IMR-90 (cell line): Measurements from ENCODE around the gene ARPC1A. TPM values are rescaled to one million over a fixed set of nuclear protein-coding genes. Genes with fewer than 3 reads are reported as not detected.

Experiments used
- ATAC-seq: fragments of 200-7000 bp; cut with Tn5 transposase; 2 replicates; pipeline ENCODE4 v1.9.1; 2020; ENCODE audit warnings: low read depth, mild to moderate bottlenecking, moderate library complexity
- BruUV-seq: library from RNA; stranded (reverse); fragments of 400-500 nt; replicated peaks from 2 replicates; lab custom pipeline; 2021; lab: Mats Ljungman, UMichigan
- CTCF ChIA-PET: fragments of 300-600 bp; formaldehyde crosslinking; extraction: SDS; loops from one replicate; lab custom pipeline; 2021; ENCODE audit warnings: antibody characterized with exemption; lab: Yijun Ruan, JAX
- POLR2A ChIA-PET: fragments of 300-600 bp; sonication (Branson Sonifier 250); formaldehyde crosslinking; loops from one replicate; lab custom pipeline; 2022; ENCODE audit warnings: antibody characterized with exemption; ENCODE audit not compliant: unreplicated experiment; lab: Charles Lee
- DNase-seq: peaks from one replicate; pipeline ENCODE4 v3.0.0; 2013
- H2AFZ ChIP-seq: replicated peaks from 2 replicates; pipeline ENCODE3; 2013; ENCODE audit warnings: low read length, mild to moderate bottlenecking; ENCODE audit not compliant: poor library complexity
- H2AK5ac ChIP-seq: 2 replicates; pipeline ENCODE4 v1.6.1; 2013; ENCODE audit warnings: low read depth, low read length, inconsistent platforms
- H2AK9ac ChIP-seq: replicated peaks from 2 replicates; pipeline ENCODE3; 2013; ENCODE audit warnings: mild to moderate bottlenecking, low read depth, low read length, moderate library complexity; ENCODE audit not compliant: poor library complexity
- H2BK120ac ChIP-seq: 2 replicates; pipeline ENCODE4 v1.6.1; 2013; ENCODE audit warnings: low read depth, low read length, inconsistent platforms
- H2BK15ac ChIP-seq: 3 replicates; pipeline ENCODE4 v1.6.1; 2013; ENCODE audit warnings: low read depth, low read length, inconsistent platforms
- H2BK20ac ChIP-seq: 2 replicates; pipeline ENCODE4 v1.6.1; 2013; ENCODE audit warnings: low read depth, mild to moderate bottlenecking, inconsistent platforms, low read length, moderate library complexity
- H2BK5ac ChIP-seq: 2 replicates; pipeline ENCODE4 v1.6.1; 2013; ENCODE audit warnings: mild to moderate bottlenecking, low read depth, low read length, inconsistent platforms; ENCODE audit not compliant: poor library complexity, severe bottlenecking
- H3K14ac ChIP-seq: replicated peaks from 2 replicates; pipeline ENCODE4 v1.6.1; 2013; ENCODE audit warnings: low read depth, low read length, inconsistent platforms
- H3K18ac ChIP-seq: 2 replicates; pipeline ENCODE4 v1.6.1; 2013; ENCODE audit warnings: low read depth, low read length, control low read depth
- H3K23ac ChIP-seq: 2 replicates; pipeline ENCODE4 v1.6.1; 2013; ENCODE audit warnings: low read depth, low read length, inconsistent platforms
- H3K27ac ChIP-seq: 2 replicates; pipeline ENCODE4 v1.5.1; 2013; ENCODE audit warnings: mild to moderate bottlenecking, control low read depth, low read length; ENCODE audit not compliant: insufficient read depth
- H3K27me3 ChIP-seq: 2 replicates; pipeline ENCODE4 v1.6.1; 2013; ENCODE audit warnings: low read length; ENCODE audit not compliant: control insufficient read depth, insufficient read depth
- H3K36me3 ChIP-seq: 2 replicates; pipeline ENCODE4 v1.6.1; 2013; ENCODE audit warnings: low read length, mixed read lengths; ENCODE audit not compliant: control insufficient read depth, insufficient read depth
- H3K4ac ChIP-seq: 2 replicates; pipeline ENCODE4 v1.6.1; 2013; ENCODE audit warnings: low read depth, low read length, inconsistent platforms
- H3K4me1 ChIP-seq: 2 replicates; pipeline ENCODE4 v1.6.1; 2013; ENCODE audit warnings: low read length, mixed read lengths; ENCODE audit not compliant: control insufficient read depth, insufficient read depth
- H3K4me2 ChIP-seq: 2 replicates; pipeline ENCODE4 v1.6.1; 2013; ENCODE audit warnings: low read depth, mild to moderate bottlenecking, control low read depth, low read length, moderate library complexity
- H3K4me3 ChIP-seq: 2 replicates; pipeline ENCODE4 v1.5.1; 2013; ENCODE audit warnings: low read depth, mild to moderate bottlenecking, control low read depth, low read length, moderate library complexity; ENCODE audit not compliant: insufficient read depth
- H3K56ac ChIP-seq: 2 replicates; pipeline ENCODE4 v1.6.1; 2013; ENCODE audit warnings: low read length, inconsistent platforms; ENCODE audit not compliant: insufficient read depth; ENCODE audit errors: extremely low read depth
- H3K79me1 ChIP-seq, 2 experiments: 2 replicates each; pipeline ENCODE4 v1.6.1; 2013; ENCODE audit warnings: low read length in 2 of 2, inconsistent platforms in 1 of 2, low read depth in 1 of 2
- H3K9ac ChIP-seq: 2 replicates; pipeline ENCODE4 v1.6.1; 2013; ENCODE audit warnings: low read depth, low read length, control low read depth
- H3K9me1 ChIP-seq: 2 replicates; pipeline ENCODE4 v1.6.1; 2013; ENCODE audit warnings: low read length, inconsistent platforms; ENCODE audit not compliant: insufficient read depth
- H3K9me3 ChIP-seq: 2 replicates; pipeline ENCODE4 v1.6.1; 2013; ENCODE audit warnings: low read length; ENCODE audit not compliant: control insufficient read depth, insufficient read depth
- H4K20me1 ChIP-seq: 2 replicates; pipeline ENCODE4 v1.6.1; 2013; ENCODE audit warnings: low read length, inconsistent platforms; ENCODE audit not compliant: insufficient read depth
- H4K5ac ChIP-seq: 2 replicates; pipeline ENCODE4 v1.6.1; 2013; ENCODE audit warnings: mild to moderate bottlenecking, low read depth, low read length, control low read depth
- H4K8ac ChIP-seq, 2 experiments: 2 replicates each; pipeline ENCODE4 v1.6.1; 2013; ENCODE audit warnings: low read depth in 2 of 2, low read length in 2 of 2, control low read depth in 1 of 2, inconsistent platforms in 1 of 2
- H4K91ac ChIP-seq: 2 replicates; pipeline ENCODE4 v1.6.1; 2013; ENCODE audit warnings: low read depth, low read length, inconsistent platforms; ENCODE audit not compliant: insufficient read depth
- CHD1 ChIP-seq: IDR thresholded peaks from 2 replicates; pipeline ENCODE4 v1.6.1; 2012; ENCODE audit warnings: low read depth, low read length, improper control_type of control experiment
- MAFK ChIP-seq: IDR thresholded peaks from 2 replicates; pipeline ENCODE4 v1.6.1; 2012; ENCODE audit warnings: low read depth, low read length, improper control_type of control experiment
- MXI1 ChIP-seq: IDR thresholded peaks from 2 replicates; pipeline ENCODE4 v1.6.1; 2012; ENCODE audit warnings: low read depth, mild to moderate bottlenecking, low read length, moderate library complexity, borderline replicate concordance
- RAD21 ChIP-seq: IDR thresholded peaks from 2 replicates; pipeline ENCODE4 v1.6.1; 2012; ENCODE audit warnings: low read length, improper control_type of control experiment
- RFX5 ChIP-seq: IDR thresholded peaks from 2 replicates; pipeline ENCODE4 v1.8.0; 2012; ENCODE audit warnings: low read depth, mild to moderate bottlenecking, low read length, moderate library complexity
- WGBS, 2 experiments: methylation state at CpG; one replicate each; pipeline versions ENCODE4 v1.1.5 to v1.1.7; 2013; ENCODE audit warnings: missing lambda C conversion rate in 2 of 2; ENCODE audit not compliant: insufficient read length in 1 of 2; ENCODE audit errors: extremely low coverage in 2 of 2; 5-methylcytosine and 5-hydroxymethylcytosine counted together
- dilution Hi-C: fragments of 300-500 bp; cut with HindIII; formaldehyde crosslinking; loops from one replicate; pipeline ENCODE4 v1.14.3; 2018; ENCODE audit warnings: low sequenced_read_pairs; ENCODE audit not compliant: unreplicated experiment
- in situ Hi-C: fragments of 300-500 bp; cut with MboI; formaldehyde crosslinking; loops from 3 replicates; pipeline ENCODE4 v1.14.3; 2019; ENCODE audit warnings: low sequenced_read_pairs, inconsistent platforms, mixed read lengths
- intact Hi-C: fragments of 100-400 bp; cut with micrococcal nuclease; formaldehyde crosslinking; loops from 2 replicates; pipeline ENCODE4 v1.10.0; 2022
- polyA plus RNA-seq, 3 experiments: library from polyadenylated mRNA; depleted of rRNA; stranded (reverse); fragments of >200 nt; gene quantifications; 2 replicates each; pipeline ENCODE4 v1.2.3, GENCODE V29; 2012; ENCODE audit warnings: low replicate concordance in 1 of 3
- total RNA-seq: library from RNA; depleted of rRNA; stranded (reverse); fragments of >200 nt; gene quantifications from 2 replicates; pipeline ENCODE4 v1.2.3, GENCODE V29; 2012
- TF ChIP-seq, protein P1 (sequence below): fragments of 150-350 bp; IDR thresholded peaks from 2 replicates; pipeline ENCODE4 v1.6.1; 2017; ENCODE audit warnings: mild to moderate bottlenecking, antibody characterized with exemption, low read length, low read depth

Gene ARPC1A
- total and polyA plus RNA-seq, 2 of the 4 experiments (the other 2 are of a cell fraction): 253 to 327 TPM

DNA sequence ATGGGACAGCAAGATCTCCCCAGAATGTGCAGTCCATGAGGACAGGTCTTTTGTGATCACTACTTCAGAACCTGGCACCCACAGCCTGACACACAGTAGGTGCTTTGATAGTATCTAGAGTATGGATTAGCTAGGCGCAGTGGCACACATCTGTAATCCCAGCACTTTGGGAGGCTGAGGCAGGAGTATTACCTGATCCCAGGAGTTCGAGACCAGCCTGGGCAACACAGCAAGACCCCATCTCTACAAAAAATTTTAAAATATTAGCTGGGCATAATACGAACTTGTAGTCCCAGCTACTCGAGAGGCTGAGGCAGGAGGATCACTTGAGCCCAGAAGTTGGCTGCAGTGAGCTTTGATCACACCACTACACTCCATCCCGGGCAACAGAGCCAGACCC lies 26.5 kb downstream of the ARPC1A start:
- H4K20me1 ChIP-seq: peaks cover 6% of the 10 kb centered on the region; the same call in 1 of the 2 replicates
- H4K5ac ChIP-seq: no peak overlapping the region
- H2BK15ac ChIP-seq: no peak overlapping the region
- H4K91ac ChIP-seq: no peak overlapping the region
- H3K23ac ChIP-seq: no peak overlapping the region
- no peak overlapping the region for H2BK20ac ChIP-seq
- H2AK5ac ChIP-seq: no peak overlapping the region
- no peak overlapping the region for H3K4ac ChIP-seq
- ATAC-seq: no peak
- no peak overlapping the region for H2AFZ ChIP-seq
- H3K36me3 ChIP-seq: peaks cover 57% of the 10 kb centered on the region
- H3K27me3 ChIP-seq: no peaks in the 10 kb centered on the region
- no peak for DNase-seq
- H3K4me1 ChIP-seq: 0 out of 2 replicates have a peak, but pooled peaks cover 2% of the 10 kb centered on the region
- no peak overlapping the region for H3K9ac ChIP-seq
- no peak overlapping the region for H2BK5ac ChIP-seq
- ChIA-PET POLR2A (no interaction called here), CTCF (no interaction called here)
- in situ Hi-C loops (no loop called here), dilution Hi-C loops (no loop called here), intact Hi-C loops (no loop called here)
- peaks cover 13 to 36% of the 10 kb centered on the region in 2 experiments; a peak in 3 of 4 replicates for H3K79me1 ChIP-seq
- no TSS peak for BruUV-seq
- no peaks in the 10 kb centered on the region for H3K9me3 ChIP-seq
- TF ChIP-seq RAD21 (no peak), MAFK (no peak), MXI1 (no peak), RFX5 (no peak), CHD1 (no peak)
- TF ChIP-seq, protein P1, sequence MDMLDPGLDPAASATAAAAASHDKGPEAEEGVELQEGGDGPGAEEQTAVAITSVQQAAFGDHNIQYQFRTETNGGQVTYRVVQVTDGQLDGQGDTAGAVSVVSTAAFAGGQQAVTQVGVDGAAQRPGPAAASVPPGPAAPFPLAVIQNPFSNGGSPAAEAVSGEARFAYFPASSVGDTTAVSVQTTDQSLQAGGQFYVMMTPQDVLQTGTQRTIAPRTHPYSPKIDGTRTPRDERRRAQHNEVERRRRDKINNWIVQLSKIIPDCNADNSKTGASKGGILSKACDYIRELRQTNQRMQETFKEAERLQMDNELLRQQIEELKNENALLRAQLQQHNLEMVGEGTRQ: no peak
- no peak overlapping the region for H3K27ac ChIP-seq
- no peak overlapping the region for H3K4me3 ChIP-seq
- WGBS, 2 experiments: no CpG with 5 or more reads among the region's 5 CpGs
- no peak overlapping the region for H3K18ac ChIP-seq
- no peak overlapping the region for H2BK120ac ChIP-seq
- no peak overlapping the region for H2AK9ac ChIP-seq
- no peaks in the 10 kb centered on the region for H3K9me1 ChIP-seq
- no peak overlapping the region for H3K14ac ChIP-seq
- no peak overlapping the region for H4K8ac ChIP-seq
- no peak overlapping the region for H3K56ac ChIP-seq
- no peak overlapping the region for H3K4me2 ChIP-seq
